ENCODE measurements around the gene LCE3A. TPM values are rescaled to one million over a fixed set of nuclear protein-coding genes. Genes with fewer than 3 reads are reported as not detected.
"Not testable (repeated sequence)": the region's sequence is repeated elsewhere in the genome, so short reads cannot be mapped to it uniquely, and the experiment has no call there.

The LCE3A gene
- total RNA-seq, 4 donors from 2014 or later, result not detected

DNA sequence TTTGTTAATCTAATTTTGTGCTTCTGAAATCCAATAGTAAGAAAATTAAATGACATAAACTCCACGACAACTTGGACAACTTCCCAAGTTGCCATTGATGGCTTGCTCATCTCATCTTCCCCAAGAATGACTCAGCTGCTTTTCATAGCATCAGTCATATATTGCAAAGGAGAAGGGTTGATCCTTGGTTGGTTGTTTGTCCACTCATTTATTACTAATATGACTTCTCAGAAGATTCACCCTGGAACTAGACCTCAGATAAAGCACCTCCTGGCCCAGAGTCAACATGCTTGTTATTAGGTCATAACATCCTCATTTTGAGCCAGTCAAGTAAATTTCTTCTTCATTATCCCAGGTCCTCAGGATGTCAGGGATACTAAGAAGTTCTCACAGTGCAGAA is 40.3 kb downstream of the LCE3A start:
- Histone ChIP-seq H3K27me3 (peaks cover 6% of the 10 kb centered on the region), H3K27ac (no peak overlapping the region), H3K36me3 (no peaks in the 10 kb centered on the region), H3K4me3 (no peak overlapping the region), H3K9me3 (no peaks in the 10 kb centered on the region), H3K4me1 (no peaks in the 10 kb centered on the region)
- 56 to 59% methylated on average over 1 of the region's 1 CpG for WGBS, 2 donors (ENCODE audit: low coverage in 1 of 2)
- TF ChIP-seq POLR2A (IDR thresholded peaks at IDR 0.05), result no peak
- no peak for TF ChIP-seq POLR2AphosphoS5 (IDR thresholded peaks at IDR 0.05)
- TF ChIP-seq, protein P1, sequence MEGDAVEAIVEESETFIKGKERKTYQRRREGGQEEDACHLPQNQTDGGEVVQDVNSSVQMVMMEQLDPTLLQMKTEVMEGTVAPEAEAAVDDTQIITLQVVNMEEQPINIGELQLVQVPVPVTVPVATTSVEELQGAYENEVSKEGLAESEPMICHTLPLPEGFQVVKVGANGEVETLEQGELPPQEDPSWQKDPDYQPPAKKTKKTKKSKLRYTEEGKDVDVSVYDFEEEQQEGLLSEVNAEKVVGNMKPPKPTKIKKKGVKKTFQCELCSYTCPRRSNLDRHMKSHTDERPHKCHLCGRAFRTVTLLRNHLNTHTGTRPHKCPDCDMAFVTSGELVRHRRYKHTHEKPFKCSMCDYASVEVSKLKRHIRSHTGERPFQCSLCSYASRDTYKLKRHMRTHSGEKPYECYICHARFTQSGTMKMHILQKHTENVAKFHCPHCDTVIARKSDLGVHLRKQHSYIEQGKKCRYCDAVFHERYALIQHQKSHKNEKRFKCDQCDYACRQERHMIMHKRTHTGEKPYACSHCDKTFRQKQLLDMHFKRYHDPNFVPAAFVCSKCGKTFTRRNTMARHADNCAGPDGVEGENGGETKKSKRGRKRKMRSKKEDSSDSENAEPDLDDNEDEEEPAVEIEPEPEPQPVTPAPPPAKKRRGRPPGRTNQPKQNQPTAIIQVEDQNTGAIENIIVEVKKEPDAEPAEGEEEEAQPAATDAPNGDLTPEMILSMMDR (IDR thresholded peaks at IDR 0.05), result no peak
- no peak for TF ChIP-seq EP300 (IDR thresholded peaks at IDR 0.05)
- no peak for ATAC-seq

DNA sequence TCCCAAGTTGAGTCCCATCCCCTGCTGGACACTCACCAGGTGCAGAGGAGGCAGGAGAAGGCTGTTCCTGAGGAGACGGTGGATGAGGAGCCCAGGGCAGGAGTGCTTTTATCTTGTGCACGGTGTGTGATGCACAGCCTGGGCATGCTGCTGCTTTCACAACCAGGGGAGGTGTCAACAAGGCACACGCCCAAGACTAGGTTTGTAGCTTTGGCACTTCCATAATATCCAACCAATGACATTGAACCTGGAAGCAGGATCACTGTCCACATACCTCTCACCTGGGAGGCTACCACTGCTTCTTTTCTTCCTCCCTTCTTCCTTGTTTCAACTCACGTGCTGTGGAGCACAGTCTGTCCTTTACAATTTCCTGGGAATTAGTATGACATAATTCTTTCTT is 42.5 kb downstream of the LCE3A start, which contains the start of gene LCE3D:
Gene LCE3D (minus strand): TSS at position 84 of the 400 bp plus-strand sequence. CDS start 580 bp downstream, outside the sequence.
- Histone ChIP-seq H3K27me3 (peaks cover 6% of the 10 kb centered on the region), H3K4me3 (no peak within 1 kb of the TSS), H3K27ac (no peak within 1 kb of the TSS), H3K36me3 (no peaks in the 10 kb centered on the region), H3K9me3 (no peaks in the 10 kb centered on the region), H3K4me1 (no peaks in the 10 kb centered on the region)
- no peak for ATAC-seq
- WGBS, 2 donors (ENCODE audit: low coverage in 1 of 2), result 82% methylated on average over 2 of the region's 4 CpGs; no CpG with 5 or more reads in 1 of the 2 donors
- TF ChIP-seq, protein P1 (IDR thresholded peaks at IDR 0.05), result no peak
- TF ChIP-seq POLR2A (IDR thresholded peaks at IDR 0.05), result no peak
- no peak for TF ChIP-seq EP300 (IDR thresholded peaks at IDR 0.05)
- TF ChIP-seq POLR2AphosphoS5 (IDR thresholded peaks at IDR 0.05), result no peak

DNA sequence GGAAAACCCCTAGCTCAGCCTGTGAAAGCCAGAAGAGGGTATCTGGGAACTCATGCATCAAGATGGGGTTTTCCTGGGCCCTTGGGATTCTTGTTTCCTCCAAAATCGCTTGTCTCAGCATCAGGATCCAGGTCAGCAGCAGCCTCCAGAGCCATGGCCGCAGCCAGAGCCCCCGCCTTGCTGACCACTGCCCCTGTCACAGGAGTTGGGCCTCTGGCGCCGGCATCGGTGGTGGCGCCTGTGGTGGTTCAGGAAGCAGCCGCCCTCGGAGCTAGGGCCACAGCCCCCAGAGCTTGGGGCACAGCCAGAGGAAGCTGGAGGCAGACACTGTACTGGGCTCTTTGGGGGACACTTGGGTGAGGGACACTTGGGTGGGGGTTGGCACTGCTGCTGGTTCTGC is 43.4 kb downstream of the LCE3A start:
- not testable (repeated sequence) for H3K27me3 ChIP-seq, H3K4me3 ChIP-seq, H3K36me3 ChIP-seq, H3K4me1 ChIP-seq, ATAC-seq, H3K9me3 ChIP-seq, H3K27ac ChIP-seq
- no CpG with 5 or more reads among the region's 9 CpGs for WGBS, 2 donors (ENCODE audit: low coverage in 1 of 2)

DNA sequence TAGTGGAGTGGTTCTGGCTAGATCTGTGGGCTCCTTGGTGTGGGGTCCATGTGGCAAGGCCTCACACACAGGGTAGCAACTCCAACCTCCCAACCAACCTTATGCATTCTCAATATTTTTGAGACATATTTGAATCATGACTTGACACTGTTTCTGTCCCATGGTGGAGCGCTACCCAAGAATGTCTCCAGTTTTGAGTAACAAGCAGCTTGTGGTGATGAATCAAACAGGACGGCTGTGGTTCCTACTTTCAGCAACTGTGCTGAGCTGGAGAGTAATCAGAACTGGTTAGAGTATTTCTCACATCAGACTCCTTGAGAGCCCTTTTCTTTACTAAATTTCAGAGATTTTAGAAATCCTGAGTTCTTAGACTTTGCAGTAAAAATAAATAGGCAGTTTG is 45.7 kb downstream of the LCE3A start:
- 85 to 86% methylated on average over 2 of the region's 2 CpGs for WGBS, 2 donors (ENCODE audit: low coverage in 1 of 2)
- no peaks in the 10 kb centered on the region for H3K9me3 ChIP-seq
- no peak overlapping the region for H3K4me3 ChIP-seq
- H3K27ac ChIP-seq, result no peak overlapping the region
- peaks cover 13% of the 10 kb centered on the region for H3K27me3 ChIP-seq
- no peaks in the 10 kb centered on the region for H3K36me3 ChIP-seq
- ATAC-seq, result no peak
- H3K4me1 ChIP-seq, result no peaks in the 10 kb centered on the region
- TF ChIP-seq, protein P1 (IDR thresholded peaks at IDR 0.05), result no peak
- TF ChIP-seq EP300 (IDR thresholded peaks at IDR 0.05) (no peak), POLR2A (IDR thresholded peaks at IDR 0.05) (no peak), POLR2AphosphoS5 (IDR thresholded peaks at IDR 0.05) (no peak)

Small RNA genes lying within 50 kb of the gene (small RNA-seq; reads per million reads assigned to genes)
- gene LCE3A, result 0 reads per million in 4 donors
- gene LCE3B, result 0 reads per million in 4 donors

Other genes starting within 250 kb of the LCE3A start
- gene CRNN, start 208.8 kb downstream of the LCE3A start, total RNA-seq, result 100 to 1,000 TPM in 1 of 4 donors, 1 to 10 TPM in 3; 2.2 to 103 (median 4.7) TPM
- gene LCE5A, start 112.3 kb downstream of the LCE3A start, total RNA-seq, result not detected
- 1 to 10 TPM in 2 of 4 donors, not detected in 2; 1.4 to 3.3 TPM for gene CRCT1, start 108.6 kb downstream of the LCE3A start, total RNA-seq
- gene LCE3E, start 56.3 kb downstream of the LCE3A start, total RNA-seq, result not detected
- gene LCE3D, start 42.6 kb downstream of the LCE3A start, total RNA-seq, result 1 to 10 TPM in 1 of 4 donors, not detected in 3; 1.4 TPM
- gene LCE3C, start 22.9 kb downstream of the LCE3A start, total RNA-seq, result not detected
- gene LCE3B, start 9.3 kb downstream of the LCE3A start, total RNA-seq, result not detected
- not detected for gene LCE2D, start 40.3 kb upstream of the LCE3A start, total RNA-seq
- gene LCE2C, start 52.2 kb upstream of the LCE3A start, total RNA-seq, result not detected
- not detected for gene LCE2B, start 63.0 kb upstream of the LCE3A start, total RNA-seq
- not detected for gene LCE2A, start 75.2 kb upstream of the LCE3A start, total RNA-seq
- not detected for gene LCE4A, start 85.1 kb upstream of the LCE3A start, total RNA-seq
- under 1 TPM in 1 of 4 donors, not detected in 3; 0.12 TPM for gene KPRP, start 134.9 kb upstream of the LCE3A start, total RNA-seq
- gene LCE1F, start 152.0 kb upstream of the LCE3A start, total RNA-seq, result not detected
- gene LCE1E, start 163.2 kb upstream of the LCE3A start, total RNA-seq, result under 1 TPM in 1 of 4 donors, not detected in 3; 0.39 TPM
- gene LCE1D, start 173.6 kb upstream of the LCE3A start, total RNA-seq, result not detected
- not detected for gene LCE1C, start 183.5 kb upstream of the LCE3A start, total RNA-seq
- gene LCE1B, start 188.9 kb upstream of the LCE3A start, total RNA-seq, result not detected
- not detected for gene LCE1A, start 204.4 kb upstream of the LCE3A start, total RNA-seq
- not detected for gene LCE6A, start 219.8 kb upstream of the LCE3A start, total RNA-seq
- gene LCE7A, start 236.9 kb upstream of the LCE3A start, total RNA-seq, result not detected